Panc1 (cell line): ENCODE data around the gene PSMG1. TPM values are rescaled to one million over a fixed set of nuclear protein-coding genes. Genes with fewer than 3 reads are reported as not detected.

ENCODE experiments used
- ATAC-seq: fragments of 200-7000 bp; cut with Tn5 transposase; 2 replicates; pipeline ENCODE4 v1.9.1; 2020; ENCODE audit warnings: mild to moderate bottlenecking, moderate library complexity
- BruUV-seq: library from RNA; stranded (reverse); fragments of 400-500 nt; replicated peaks from 2 replicates; lab custom pipeline; 2021; lab: Mats Ljungman, UMichigan
- CTCF ChIA-PET: fragments of 300-600 bp; sonication (Branson Sonifier 250); formaldehyde crosslinking; loops from one replicate; lab custom pipeline; 2022; ENCODE audit warnings: antibody characterized with exemption; lab: Charles Lee
- POLR2A ChIA-PET: fragments of 300-600 bp; sonication (Branson Sonifier 250); formaldehyde crosslinking; loops from one replicate; lab custom pipeline; 2022; ENCODE audit warnings: antibody characterized with exemption; lab: Charles Lee
- DNase-seq: peaks from one replicate; pipeline ENCODE4 v3.0.0-alpha.2; 2010; ENCODE audit warnings: low read depth, low spot score
- H3K27ac ChIP-seq: 2 replicates; pipeline ENCODE4 v1.5.1; 2011; ENCODE audit warnings: mild to moderate bottlenecking, low read length, inconsistent platforms
- H3K27me3 ChIP-seq: fragments of 200-500 bp; sonication (Bioruptor generic); 2 replicates; pipeline ENCODE4 v1.6.0; 2014; ENCODE audit warnings: low read length, inconsistent platforms; ENCODE audit not compliant: control insufficient read depth, insufficient read depth
- H3K36me3 ChIP-seq: fragments of 200-500 bp; sonication (Bioruptor generic); 2 replicates; pipeline ENCODE4 v1.5.1; 2014; ENCODE audit warnings: inconsistent platforms, mild to moderate bottlenecking, low read length, moderate library complexity; ENCODE audit not compliant: control insufficient read depth, insufficient read depth
- H3K4me1 ChIP-seq: 2 replicates; pipeline ENCODE4 v1.5.1; 2011; ENCODE audit warnings: inconsistent platforms, mild to moderate bottlenecking, low read length, moderate library complexity; ENCODE audit not compliant: control insufficient read depth, insufficient read depth
- H3K4me3 ChIP-seq, 2 experiments: 2 replicates each; pipeline ENCODE4 v1.5.1; 2011 to 2012; ENCODE audit warnings: low read depth in 2 of 2, low read length in 2 of 2, mild to moderate bottlenecking in 2 of 2, inconsistent platforms in 1 of 2, moderate library complexity in 1 of 2
- H3K9me3 ChIP-seq: fragments of 200-500 bp; sonication (Bioruptor generic); 2 replicates; pipeline ENCODE4 v1.5.1; 2014; ENCODE audit warnings: low read depth, mild to moderate bottlenecking, inconsistent platforms, low read length, moderate library complexity; ENCODE audit not compliant: control insufficient read depth, insufficient read depth
- CTCF ChIP-seq: fragments of 450-650 bp; IDR thresholded peaks from 2 replicates; pipeline ENCODE4 v1.5.1; 2017; ENCODE audit warnings: mild to moderate bottlenecking
- POLR2AphosphoS5 ChIP-seq: IDR thresholded peaks from 2 replicates; pipeline ENCODE4 v1.6.1; 2012; ENCODE audit warnings: mild to moderate bottlenecking, low read depth, low read length, moderate library complexity
- SIN3A ChIP-seq: IDR thresholded peaks from 2 replicates; pipeline ENCODE4 v1.6.1; 2012; ENCODE audit warnings: low read depth, mild to moderate bottlenecking, low read length, moderate library complexity, borderline replicate concordance; ENCODE audit not compliant: insufficient read depth
- TCF7L2 ChIP-seq: IDR thresholded peaks from 2 replicates; pipeline ENCODE4 v1.6.1; 2011; ENCODE audit warnings: mild to moderate bottlenecking, low read depth, low read length, inconsistent platforms
- in situ Hi-C: cut with HindIII; loops from 2 replicates; pipeline ENCODE4 v1.10.0; 2016; ENCODE audit warnings: low sequenced_read_pairs, low pct_unique_long_range_greater_than_20kb
- intact Hi-C: fragments of 100-400 bp; cut with micrococcal nuclease; formaldehyde crosslinking; loops from one replicate; pipeline ENCODE4 v1.10.0; 2022; ENCODE audit not compliant: unreplicated experiment
- total RNA-seq: library from RNA; stranded (reverse); gene quantifications from one replicate; pipeline ENCODE4 v1.2.1, GENCODE V29; 2021; ENCODE audit not compliant: unreplicated experiment
- TF ChIP-seq, protein P1 (sequence below), 2 experiments: IDR thresholded peaks; 2 replicates each; pipeline ENCODE4 v1.6.1; 2011 to 2012; ENCODE audit warnings: low read depth in 2 of 2, control low read depth in 1 of 2, low read length in 1 of 2, mild to moderate bottlenecking in 1 of 2, moderate library complexity in 1 of 2; ENCODE audit not compliant: insufficient read depth in 1 of 2

Gene PSMG1
- total RNA-seq, 1 experiment from 2014 or later: 70.0 TPM

- Histone ChIP-seq H3K4me1 (no peaks in the 10 kb centered on the region), H3K4me3 (no peak overlapping the region), H3K27ac (no peak overlapping the region), H3K9me3 (peaks cover 7% of the 10 kb centered on the region; the same call in 1 of the 2 replicates), H3K27me3 (no peaks in the 10 kb centered on the region), H3K36me3 (0 out of 2 replicates have a peak, but pooled peaks cover 2% of the 10 kb centered on the region)
- in situ Hi-C loops: no loop called here
- CTCF ChIA-PET: no interaction called here
- TF ChIP-seq TCF7L2 (no peak), POLR2AphosphoS5 (no peak), CTCF (no peak), SIN3A (no peak)
- TF ChIP-seq, protein P1, sequence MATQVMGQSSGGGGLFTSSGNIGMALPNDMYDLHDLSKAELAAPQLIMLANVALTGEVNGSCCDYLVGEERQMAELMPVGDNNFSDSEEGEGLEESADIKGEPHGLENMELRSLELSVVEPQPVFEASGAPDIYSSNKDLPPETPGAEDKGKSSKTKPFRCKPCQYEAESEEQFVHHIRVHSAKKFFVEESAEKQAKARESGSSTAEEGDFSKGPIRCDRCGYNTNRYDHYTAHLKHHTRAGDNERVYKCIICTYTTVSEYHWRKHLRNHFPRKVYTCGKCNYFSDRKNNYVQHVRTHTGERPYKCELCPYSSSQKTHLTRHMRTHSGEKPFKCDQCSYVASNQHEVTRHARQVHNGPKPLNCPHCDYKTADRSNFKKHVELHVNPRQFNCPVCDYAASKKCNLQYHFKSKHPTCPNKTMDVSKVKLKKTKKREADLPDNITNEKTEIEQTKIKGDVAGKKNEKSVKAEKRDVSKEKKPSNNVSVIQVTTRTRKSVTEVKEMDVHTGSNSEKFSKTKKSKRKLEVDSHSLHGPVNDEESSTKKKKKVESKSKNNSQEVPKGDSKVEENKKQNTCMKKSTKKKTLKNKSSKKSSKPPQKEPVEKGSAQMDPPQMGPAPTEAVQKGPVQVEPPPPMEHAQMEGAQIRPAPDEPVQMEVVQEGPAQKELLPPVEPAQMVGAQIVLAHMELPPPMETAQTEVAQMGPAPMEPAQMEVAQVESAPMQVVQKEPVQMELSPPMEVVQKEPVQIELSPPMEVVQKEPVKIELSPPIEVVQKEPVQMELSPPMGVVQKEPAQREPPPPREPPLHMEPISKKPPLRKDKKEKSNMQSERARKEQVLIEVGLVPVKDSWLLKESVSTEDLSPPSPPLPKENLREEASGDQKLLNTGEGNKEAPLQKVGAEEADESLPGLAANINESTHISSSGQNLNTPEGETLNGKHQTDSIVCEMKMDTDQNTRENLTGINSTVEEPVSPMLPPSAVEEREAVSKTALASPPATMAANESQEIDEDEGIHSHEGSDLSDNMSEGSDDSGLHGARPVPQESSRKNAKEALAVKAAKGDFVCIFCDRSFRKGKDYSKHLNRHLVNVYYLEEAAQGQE (IDR thresholded peaks at IDR 0.05; ENCODE audit: insufficient read depth in 1 of 2, low read depth in 2 of 2, low read length in 1 of 2): no peak
- POLR2A ChIA-PET: no interaction called here
- DNase-seq: no peak
- intact Hi-C loops: no loop called here
- BruUV-seq: no TSS peak
- no peak for ATAC-seq
Measured at GRCh38 chr21:39168800-39169199, 14.5 kb downstream of the PSMG1 start.

- H3K27ac ChIP-seq: no peak overlapping the region
- no peaks in the 10 kb centered on the region for H3K4me1 ChIP-seq
- ATAC-seq (no peak), DNase-seq (no peak)
- POLR2A ChIA-PET: no interaction called here
- TF ChIP-seq CTCF: no peak
- TF ChIP-seq POLR2AphosphoS5: no peak
- TF ChIP-seq TCF7L2: no peak
- no peak for TF ChIP-seq SIN3A
- TF ChIP-seq, protein P1 (IDR thresholded peaks at IDR 0.05; ENCODE audit: insufficient read depth in 1 of 2, low read depth in 2 of 2, low read length in 1 of 2): no peak
- BruUV-seq: no TSS peak
- CTCF ChIA-PET: no interaction called here
- H3K4me3 ChIP-seq: no peak overlapping the region
- H3K27me3 ChIP-seq: no peaks in the 10 kb centered on the region
- H3K9me3 ChIP-seq: peaks cover 7% of the 10 kb centered on the region; the same call in 1 of the 2 replicates
- in situ Hi-C loops (no loop called here), intact Hi-C loops (no loop called here)
- H3K36me3 ChIP-seq: 0 out of 2 replicates have a peak, but pooled peaks cover 2% of the 10 kb centered on the region
Measured at GRCh38 chr21:39164523-39164922, 18.7 kb downstream of the PSMG1 start.
